OCI-LY1 (cell line): ENCODE measurements around the gene GCLM.
"Not testable (repeated sequence)": the region's sequence is repeated elsewhere in the genome, so short reads cannot be mapped to it uniquely, and the experiment has no call there.

Source experiments
- EZH2 ChIP-seq: fragments of 200-600 bp; sonication (generic), shearing (Covaris generic); IDR thresholded peaks from 2 replicates; pipeline ENCODE4 v1.8.0; 2017; ENCODE audit warnings: borderline replicate concordance, mixed run types, mild to moderate bottlenecking, antibody characterized with exemption, low read length, moderate library complexity, mixed read lengths
- TF ChIP-seq, protein P1 (sequence below): fragments of 200-600 bp; sonication (generic), shearing (Covaris generic); IDR thresholded peaks from 2 replicates; pipeline ENCODE4 v1.5.1; 2017; ENCODE audit warnings: mild to moderate bottlenecking, antibody characterized with exemption, low read length, moderate library complexity, mixed read lengths

DNA sequence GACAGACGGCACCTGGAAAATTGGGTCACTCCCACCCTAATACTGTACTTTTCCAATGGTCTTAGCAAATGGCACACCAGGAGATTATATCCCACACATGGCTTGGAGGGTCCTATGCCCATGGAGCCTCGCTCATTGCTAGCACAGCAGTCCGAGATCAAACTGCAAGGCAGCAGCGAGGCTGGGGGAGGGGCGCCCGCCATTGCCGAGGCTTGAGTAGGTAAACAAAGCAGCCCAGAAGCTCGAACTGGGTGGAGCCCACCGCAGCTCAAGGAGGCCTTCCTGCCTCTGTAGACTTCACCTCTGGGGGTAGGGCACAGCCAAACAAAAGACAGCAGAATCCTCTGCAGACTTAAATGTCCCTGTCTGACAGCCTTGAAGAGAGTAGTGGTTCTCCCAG lies 53.2 kb downstream of the GCLM start:
- TF ChIP-seq, protein P1, sequence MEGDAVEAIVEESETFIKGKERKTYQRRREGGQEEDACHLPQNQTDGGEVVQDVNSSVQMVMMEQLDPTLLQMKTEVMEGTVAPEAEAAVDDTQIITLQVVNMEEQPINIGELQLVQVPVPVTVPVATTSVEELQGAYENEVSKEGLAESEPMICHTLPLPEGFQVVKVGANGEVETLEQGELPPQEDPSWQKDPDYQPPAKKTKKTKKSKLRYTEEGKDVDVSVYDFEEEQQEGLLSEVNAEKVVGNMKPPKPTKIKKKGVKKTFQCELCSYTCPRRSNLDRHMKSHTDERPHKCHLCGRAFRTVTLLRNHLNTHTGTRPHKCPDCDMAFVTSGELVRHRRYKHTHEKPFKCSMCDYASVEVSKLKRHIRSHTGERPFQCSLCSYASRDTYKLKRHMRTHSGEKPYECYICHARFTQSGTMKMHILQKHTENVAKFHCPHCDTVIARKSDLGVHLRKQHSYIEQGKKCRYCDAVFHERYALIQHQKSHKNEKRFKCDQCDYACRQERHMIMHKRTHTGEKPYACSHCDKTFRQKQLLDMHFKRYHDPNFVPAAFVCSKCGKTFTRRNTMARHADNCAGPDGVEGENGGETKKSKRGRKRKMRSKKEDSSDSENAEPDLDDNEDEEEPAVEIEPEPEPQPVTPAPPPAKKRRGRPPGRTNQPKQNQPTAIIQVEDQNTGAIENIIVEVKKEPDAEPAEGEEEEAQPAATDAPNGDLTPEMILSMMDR: not testable (repeated sequence)
- not testable (repeated sequence) for TF ChIP-seq EZH2
